NCI-H2107 treated with DMSO at 0.1 percent for 48 hours (cell line): ENCODE data around the gene CPZ.
"Not testable (repeated sequence)": the region's sequence is repeated elsewhere in the genome, so short reads cannot be mapped to it uniquely, and the experiment has no call there.

Experiments
- DNase-seq: peaks from one replicate; lab custom pipeline; 2025; ENCODE audit not compliant: unreplicated experiment; lab: John Stamatoyannopoulos, UW

Gene CPZ

DNA sequence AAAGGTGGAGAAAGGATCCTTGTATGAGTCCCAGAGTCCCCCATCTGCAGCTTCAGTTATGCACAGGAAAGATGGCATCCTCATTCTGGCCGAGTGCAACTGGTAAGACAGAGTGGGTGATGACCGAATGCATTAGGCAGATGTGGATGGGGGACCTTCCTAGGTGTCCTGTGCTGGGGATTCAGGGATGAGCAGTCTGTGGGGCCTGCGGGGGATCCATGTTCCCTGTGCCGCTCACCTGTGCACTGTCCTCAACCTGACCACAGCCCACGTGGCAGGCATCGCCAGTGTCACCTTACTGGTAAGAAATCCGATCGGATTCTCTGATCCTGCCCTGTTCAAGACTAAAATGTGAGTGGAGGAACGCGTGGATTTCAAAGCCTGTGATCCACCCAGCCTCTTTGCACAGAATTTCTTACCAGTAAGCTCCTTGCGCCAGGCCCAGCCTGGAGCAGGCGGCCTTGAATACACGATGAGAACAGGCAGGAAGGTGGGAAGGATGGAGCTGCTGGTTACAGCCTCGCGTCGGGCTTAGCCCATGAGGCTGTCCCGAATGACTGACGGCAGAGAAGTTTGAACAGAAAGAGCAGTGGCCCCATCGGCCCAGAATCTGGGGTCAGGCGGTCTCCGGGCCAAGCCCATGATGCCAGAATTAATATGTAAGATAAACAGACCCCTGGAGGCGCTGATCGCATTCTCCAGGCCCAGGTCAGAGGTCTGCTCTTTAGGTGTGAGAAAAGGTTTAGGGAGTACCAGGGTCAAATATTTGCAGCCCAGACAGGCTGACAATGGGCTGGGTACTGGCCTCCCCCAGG lies 56.5 kb downstream of the CPZ start:
- no peak for DNase-seq

DNA sequence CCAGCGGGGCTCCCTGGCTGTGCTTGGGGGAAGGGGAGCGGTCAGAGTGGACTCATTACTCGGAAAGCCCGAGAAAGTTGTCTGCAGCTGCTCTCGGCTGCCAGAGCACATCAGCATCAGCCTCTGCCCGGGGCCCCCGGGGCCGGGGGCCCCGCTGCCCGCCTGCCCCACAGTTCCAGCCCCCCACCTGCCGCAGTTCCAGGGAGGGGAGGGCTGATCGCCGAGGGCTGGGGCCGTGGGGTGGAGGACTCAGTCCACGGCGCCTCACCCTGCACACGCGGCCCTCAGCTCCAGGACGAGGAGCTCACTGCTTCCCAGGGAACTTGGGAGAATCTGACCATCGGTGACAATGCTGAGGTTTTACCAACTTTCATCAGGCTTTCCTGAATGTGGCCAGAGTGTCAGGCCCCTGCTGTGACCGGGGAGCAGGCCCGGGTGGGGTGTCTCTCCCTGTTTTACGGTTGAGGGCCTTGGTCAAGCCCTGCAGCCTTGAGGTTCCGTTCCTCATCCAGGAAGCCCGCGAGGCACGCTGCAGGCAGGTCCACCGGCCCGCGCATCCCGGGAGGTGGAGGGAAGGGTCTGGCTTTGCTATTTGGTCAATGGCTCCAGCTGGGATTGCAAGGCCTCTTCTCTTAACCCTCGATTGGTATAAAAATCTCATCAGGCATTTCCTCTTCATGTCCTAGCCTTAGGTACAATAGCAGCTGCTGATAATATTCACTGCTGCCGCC lies 57.2 kb downstream of the CPZ start:
- no peak for DNase-seq

DNA sequence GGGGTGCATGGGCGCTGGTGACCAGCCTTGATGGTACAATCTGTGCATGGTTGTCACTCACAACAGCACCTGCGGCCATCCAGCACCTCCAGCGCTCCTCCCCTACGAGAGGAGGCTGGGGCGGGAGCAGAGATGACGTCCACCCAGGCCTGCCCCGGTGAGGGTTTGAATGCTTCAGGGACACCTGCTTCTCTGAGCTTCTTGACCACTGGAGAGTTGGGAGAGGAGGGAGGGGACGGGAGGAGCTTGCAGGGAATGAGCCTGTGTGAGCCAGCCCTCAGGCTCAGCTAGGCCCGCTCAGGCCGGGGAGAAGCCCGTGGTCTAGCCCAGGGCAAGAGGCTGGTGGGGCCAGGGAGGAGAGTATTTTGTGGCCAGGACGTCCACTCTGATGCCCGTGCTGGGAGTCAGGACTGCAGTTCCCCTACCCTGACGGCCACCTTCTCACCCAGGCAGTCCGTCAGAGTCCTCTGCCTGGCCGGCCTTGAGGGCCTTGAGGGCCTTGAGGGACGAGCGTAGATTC lies 59.2 kb downstream of the CPZ start:
- no peak for DNase-seq

DNA sequence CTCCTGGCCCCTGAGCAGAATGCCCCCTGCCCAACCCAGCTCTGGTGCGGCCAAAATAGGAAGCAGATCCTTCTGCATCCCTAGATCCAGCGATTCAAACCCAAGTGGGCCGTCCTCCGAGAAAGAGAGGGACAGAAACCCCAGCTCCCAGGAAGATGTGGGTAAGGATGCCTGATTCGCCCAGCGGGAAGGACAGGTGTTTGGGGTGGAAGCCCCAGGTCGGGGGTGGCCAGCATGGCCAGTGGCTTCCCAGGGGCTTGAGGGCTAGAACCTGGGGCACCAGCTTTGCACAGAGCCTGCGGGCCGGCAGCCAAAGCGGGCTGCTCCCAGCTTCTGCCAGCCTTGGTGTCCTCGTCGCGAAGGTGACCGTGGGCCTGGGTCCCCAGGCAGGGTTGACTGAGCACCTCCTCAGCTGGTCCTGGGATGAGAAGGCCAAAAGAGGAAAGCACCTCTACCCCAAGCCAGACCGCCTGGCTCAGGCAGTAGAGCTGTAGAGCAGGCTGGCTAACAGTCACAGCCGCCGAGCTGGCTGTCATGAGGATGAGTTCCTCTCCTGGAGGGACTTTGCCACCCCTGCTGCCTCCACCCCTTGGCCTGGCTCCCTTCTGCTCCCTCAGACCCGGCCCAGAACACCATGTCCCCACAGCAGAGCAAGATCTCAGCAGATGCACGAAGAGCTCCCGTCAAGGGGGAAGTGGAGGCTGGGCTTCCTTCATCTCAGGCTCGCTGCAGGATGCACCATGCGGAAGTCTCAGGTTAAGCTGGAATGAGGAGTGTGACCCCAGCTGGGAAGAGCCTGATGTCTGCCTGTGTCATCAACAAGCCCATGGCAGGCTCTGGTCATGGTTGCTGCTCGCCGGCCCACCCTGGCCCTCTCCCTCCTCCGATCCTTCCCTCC lies 59.9 kb downstream of the CPZ start:
- no peak for DNase-seq

DNA sequence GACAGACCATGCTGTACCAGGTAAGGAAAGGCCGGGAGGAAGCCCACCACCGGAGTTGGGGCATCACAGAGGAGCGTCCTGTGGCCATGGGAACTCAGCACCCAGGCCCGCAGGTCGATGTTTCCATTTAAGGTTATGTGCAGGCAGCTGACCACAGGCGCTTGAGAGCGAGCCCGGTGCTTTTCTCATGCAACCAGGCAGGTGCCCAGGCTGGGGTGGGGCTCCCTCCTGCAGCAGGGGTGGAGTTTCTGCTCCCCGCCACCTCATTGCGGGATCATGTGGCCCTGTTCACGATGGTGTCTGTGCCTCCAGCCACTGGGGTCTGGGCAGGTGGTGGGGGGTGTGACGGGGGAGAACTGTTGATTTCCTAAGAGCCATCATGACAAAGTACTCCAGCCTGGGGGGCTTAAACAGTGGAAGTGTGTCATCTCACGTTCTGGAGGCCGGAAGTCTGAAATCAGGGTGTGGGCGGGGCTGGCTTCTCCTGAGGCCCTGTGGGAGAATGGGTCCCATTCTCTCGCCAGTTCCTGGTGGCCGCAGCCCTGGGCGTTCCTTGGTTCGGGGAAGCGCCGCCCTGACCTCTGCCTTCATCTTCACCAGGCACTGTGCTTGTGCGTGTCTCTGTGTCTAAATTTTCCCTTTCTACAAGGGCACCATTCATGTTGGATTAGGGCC lies 60.9 kb downstream of the CPZ start:
- DNase-seq = no peak

DNA sequence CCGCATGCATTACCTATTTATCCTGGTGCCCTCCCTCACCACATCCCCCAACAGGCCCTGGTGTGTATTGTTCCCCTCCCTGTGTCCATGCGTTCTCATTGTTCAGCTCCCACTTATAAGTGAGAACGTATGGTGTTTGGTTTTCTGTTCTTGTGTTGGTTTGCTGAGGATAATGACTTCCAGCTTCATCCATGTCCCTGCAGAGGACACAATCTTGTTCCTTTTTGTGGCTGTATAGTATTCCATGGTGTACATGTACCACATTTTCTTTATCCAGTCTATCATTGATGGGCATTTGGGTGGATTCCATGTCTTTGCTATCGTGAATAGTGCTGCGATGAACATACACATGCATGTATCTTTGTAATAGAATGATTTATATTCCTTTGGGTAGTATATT lies 61.6 kb downstream of the CPZ start:
- DNase-seq = not testable (repeated sequence)

DNA sequence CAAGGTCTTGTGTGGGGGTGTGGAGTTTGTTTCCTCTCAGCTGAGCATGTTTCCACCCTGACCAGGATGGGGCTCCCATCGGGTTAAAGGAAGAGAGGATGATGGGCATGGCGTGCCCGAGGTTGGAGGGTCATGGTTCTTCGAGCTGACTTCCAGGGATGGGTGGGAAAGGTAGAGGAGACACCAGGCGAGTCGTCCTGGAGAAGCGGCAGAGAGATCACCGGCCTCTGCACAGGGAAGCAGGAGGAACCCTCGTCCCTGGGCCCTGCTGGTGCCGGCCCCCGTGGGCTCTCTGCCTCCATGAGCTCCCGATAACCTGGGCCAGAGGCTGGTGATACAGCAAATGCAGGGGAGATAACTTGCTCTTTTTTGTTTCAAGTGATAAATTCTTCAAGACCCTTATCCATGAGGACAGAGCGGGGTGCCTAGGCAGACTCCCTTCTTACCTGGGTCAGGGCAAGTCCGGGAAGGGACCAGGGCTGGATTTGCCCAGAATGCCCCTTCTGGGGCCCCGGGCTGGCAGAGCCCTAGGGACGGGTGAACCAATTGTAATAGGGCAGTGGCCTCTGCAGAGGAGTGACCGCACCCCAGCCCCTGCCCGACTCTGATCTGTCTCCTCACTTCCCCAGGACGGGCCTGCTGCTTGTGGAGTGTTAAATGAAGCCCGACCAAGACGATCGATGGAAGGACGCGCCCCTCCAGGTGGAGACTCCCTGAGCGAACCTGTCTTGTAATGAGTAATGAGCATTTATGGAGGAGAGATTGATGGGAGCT lies 63.0 kb downstream of the CPZ start:
- DNase-seq = no peak

DNA sequence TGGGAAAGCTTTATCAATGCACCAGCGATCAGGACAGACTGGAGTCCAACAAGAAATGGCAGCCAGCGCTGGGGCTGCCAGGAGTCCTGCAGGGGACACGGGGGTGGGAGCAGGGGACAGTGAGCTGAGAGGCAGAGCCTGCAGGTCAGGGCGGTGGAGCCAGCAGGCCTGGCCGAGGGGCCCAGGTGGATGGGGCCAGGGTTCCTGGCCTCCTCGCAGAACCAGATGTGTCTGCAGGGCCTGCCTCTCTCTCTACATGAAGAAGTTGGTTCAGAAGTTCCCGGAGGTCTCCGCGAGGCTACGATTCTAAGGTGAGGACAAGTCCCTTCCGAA lies 63.6 kb downstream of the CPZ start:
- no peak for DNase-seq

DNA sequence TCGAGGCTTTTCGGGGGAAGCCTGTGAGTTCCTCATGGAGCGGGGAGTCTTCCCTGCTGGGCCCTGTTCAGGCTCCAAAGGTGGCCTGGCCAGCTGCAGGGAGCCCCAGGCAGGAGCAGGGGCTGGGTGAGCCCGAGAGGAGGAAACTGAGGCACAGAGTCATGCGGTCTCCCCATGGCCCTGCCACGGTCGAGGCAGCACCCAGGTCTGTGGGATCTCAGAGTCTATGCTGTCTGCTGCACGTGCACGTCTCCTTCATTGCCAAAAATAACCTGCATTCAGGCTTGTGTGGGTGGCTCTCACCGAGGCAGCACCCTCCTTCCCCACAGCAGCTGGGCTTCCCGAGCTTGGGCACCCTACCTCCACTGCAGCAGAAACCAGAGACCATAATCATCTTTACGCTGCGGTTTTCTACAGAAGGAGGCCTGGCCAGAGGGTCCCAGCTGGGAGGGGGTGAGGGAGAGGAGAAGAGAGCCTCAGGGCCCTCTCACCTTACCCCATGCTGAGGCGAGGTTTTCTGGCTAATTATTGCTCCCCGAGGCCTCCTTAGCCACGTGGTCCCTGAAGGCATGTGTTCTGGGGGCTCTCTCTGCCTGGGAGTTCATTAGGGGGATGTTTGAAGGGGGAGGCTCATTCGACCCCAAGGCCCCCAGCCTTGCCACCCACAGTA lies 64.3 kb downstream of the CPZ start:
- no peak for DNase-seq

DNA sequence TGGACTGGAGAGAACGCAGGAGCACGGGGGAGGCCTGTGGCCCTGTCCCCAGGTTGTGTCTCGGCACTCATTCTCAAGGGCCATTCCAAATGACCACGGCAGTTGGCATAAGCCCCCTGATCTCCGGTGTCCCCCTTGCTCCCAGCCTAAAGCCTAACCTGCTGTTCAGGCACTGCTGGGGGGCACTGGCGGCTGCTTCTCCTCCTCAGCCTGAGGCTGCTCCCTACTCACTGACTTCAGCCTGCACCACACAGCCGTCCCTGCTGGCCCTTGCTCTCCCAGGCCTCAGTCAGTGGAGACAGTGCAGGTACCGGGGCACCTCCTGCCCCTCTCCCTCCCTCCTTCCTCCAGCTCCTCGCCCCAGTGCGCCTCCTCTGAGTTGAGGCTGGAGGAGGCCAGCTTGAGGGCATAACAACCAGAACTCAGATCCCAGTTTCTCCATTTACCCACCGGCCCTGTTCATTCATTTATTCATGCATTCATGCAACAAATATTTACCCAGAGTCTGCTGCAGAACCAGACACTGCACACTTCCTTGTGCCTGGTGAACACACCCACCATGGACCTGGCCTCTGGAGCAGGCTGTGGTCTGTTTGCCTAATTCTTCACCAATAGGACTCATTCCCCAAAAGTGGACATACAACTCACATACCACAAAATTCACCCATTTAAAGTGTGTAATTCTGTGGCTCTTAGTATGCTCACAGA lies 65.0 kb downstream of the CPZ start:
- no peak for DNase-seq

DNA sequence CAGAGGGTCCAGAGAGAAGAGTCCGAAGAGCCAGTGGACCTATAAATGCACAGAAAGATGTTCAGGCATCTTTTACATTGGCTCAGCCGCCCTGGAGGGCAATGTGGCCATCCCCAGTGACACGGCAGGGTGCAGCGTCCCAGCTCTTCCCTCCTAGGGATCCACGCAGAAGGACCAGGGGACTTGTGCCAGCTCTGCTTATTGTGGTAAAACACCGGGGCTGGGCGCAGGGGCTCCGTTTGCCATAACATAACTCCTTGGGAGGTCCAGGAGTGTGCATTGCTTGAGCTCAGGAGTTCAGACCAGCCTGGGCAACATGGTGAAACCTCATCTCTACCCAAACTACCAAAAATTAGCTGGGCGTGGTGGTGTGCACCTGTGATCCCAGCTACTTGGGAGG lies 70.2 kb downstream of the CPZ start:
- DNase-seq = no peak

DNA sequence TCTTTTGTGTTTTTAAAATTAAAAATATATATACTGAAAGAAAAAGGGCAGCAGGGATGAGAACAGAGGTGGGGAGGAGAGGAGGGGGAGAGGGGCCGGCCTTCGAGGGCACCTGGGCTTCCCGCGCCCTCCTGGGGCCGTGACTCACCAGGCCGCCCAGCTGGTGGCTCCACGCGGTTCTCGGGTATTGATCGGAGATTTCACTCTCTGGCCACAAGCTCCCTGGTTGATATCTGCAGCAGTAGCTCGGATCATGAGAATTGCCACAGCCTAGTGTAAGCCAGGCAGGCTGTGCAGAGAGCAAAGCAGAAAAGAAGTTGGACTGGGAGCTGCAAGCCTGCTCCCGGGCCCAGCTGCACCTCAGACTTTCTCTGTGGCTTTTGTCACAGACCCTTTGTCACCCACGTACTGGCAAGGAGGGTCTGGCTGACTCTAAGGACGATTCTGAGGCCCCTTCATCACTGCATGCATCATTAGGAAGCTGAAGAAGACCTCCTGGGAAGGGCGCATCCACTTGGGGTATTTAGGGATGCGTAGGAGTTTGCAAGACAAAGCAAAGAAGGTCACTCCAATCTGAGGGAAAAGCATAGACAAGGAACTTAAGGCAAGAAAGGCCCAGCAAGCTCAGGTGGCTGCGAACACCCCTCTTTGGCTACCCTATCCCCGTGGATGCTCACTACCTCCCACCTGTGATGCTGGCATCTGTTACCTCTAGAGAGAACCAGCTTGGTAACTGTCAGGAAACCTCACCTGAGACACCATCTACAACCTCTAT lies 71.7 kb downstream of the CPZ start:
- DNase-seq = no peak

DNA sequence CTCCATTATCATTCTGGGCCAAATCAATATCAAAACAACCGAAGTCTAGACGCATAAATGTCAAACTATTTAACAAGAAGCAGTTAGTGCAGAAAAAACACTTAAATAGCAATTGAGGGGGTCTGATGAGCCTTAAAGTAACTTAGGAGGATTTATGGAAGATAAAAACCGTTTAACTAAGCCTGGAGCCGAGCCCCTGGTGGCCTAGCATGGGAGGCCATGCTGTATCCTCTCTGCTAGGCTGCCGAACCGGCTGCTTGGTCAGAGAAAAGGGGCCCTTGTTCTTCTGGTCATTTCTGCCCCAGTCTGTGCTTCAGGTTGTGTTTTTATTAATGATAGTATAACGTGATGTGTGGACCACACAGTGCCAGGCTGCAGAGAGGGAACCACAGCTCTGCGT lies 72.4 kb downstream of the CPZ start:
- no peak for DNase-seq

DNA sequence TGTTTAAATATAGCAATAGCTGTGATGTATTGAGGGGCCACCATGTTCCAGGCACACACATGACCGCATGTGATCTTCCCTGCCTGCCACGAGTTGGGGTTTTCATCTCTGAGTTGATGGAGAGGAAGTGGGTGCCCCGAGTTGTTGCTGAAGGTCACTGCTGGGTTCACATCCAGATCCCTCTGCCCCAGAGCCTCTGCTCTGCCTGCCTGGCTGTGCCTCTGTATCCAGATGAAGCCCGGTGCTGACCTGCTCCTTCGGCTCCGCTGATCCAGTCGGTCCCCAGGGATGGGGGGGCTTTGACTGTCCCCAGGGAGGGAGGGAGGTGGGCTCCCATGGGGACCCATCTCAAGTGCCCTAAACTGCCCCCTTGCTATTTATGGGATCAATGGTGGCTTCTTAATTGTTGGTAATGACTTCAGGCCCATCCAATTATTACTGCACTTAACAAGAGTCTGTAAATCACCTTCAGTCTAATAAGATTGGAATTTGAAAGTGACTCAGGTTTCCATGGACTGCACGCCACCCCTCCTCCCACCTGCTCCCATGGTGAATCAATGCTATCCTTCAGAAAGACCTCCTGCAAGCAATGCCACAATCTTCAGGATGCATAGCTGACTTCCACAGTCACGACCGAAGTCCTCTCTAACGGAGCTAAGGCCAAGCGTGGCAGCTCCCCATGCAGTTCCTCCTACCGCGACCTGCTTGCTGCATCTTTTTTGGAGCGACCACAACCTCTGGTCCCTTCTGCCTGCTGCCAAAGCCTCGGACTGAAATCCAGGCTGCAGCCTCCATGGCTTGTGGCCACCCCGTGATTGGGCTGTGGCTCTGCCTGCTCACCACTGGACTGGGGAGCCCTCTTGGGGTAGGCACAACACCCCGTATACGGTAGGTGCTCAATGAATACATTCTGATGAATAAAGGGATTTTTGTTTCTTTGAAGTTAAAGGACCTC lies 73.1 kb downstream of the CPZ start:
- DNase-seq = no peak

DNA sequence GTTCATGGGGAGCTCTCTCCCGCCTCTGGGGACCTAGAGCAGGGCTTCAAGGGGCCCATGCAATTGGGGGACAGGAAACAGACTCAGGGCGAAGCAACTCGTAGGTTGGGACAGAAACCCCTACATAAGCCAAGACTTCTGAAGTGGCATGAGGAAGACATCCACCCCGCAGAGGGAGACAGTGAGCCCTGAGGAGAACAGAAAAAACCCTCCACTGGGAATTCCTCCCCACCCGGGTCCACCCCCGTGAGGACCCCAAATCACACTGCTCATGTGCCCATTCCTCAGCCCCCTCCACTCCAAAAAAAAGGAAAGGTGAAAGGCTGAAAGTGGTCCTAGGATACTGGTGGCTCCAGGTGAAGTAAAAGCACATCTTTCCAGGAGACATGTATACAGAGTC lies 74.0 kb downstream of the CPZ start:
- DNase-seq = no peak
